Measurements from ENCODE around the gene UGT1A10.
"Not testable (repeated sequence)": the region's sequence is repeated elsewhere in the genome, so short reads cannot be mapped to it uniquely, and the experiment has no call there.

- not testable (repeated sequence) for TF ChIP-seq CTCF (IDR thresholded peaks at IDR 0.05; ENCODE audit: low read depth, low read length, poor library complexity, severe bottlenecking); EZH2phosphoT487 (IDR thresholded peaks at IDR 0.05; ENCODE audit: borderline replicate concordance, low read length)
Observed at GRCh38 chr2:233745838-233746237, 109.6 kb downstream of the UGT1A10 start.

All from DOHH2 (cell line).